ENCODE results near the gene APBA2.
"Not testable (repeated sequence)": the region's sequence is repeated elsewhere in the genome, so short reads cannot be mapped to it uniquely, and the experiment has no call there.

Gene APBA2

DNA sequence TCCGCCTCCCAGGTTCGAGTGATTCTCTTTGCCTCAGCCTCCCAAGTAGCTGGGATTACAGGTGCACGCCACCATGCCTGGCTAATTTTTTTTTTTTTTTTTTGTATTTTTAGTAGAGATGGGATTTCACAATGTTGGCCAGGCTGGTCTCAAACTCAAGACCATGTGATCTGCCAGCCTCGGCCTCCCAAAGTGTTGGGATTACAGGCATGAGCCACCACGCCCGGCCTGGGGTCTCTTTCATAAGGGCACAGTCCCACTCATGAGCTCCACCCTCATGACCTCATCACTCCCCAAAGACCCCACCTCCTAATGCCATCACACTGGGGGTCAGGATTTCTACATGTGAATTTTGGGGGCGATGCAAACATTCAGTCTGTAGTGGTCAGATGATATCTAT is 159.4 kb downstream of the APBA2 start:
- DNase-seq: not testable (repeated sequence)

DNA sequence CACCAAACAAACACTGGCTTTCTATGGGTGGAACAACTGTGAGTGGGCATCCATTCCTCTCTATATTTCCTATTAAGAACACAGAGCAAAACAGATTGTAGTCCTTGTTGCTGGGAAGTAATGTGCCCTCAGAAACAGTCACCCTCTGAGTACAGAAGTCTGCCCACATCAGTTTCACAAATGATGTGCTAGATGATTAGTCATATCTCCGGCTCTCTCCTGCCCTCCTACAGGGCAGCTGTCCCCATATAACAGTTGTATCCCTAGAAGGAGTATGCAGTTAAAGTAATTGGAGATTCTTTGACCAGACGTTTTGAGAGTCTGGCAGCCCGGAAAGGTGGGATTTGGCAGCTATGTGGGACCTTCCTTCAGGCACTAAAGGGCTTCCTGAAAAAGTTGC is 159.9 kb downstream of the APBA2 start:
- DNase-seq: no peak

DNA sequence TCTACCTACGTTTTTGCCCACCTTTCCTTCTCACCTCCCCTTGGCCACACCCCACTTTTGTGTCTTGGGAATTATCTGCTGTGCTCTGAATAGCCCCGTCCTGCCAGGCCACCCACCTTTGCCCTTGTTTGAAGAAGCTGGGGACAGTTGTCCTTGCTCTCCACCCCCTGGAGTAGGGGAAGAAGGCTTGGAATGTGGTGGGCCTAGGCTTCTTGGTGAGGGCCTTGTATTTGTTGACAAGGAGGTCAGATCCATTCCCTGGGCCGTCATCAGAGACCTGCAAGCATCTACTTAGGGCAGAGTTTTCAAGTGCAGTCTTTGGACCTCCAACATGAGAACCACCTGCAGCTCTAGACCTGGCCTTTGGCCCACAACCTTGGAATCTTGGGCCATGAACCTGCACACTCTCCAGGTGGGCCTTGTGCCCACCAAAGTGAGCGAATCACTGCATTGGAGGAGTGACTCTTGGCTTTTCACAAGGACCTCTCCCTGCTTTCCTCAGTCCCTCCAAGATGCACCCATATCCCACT is 160.6 kb downstream of the APBA2 start:
- no peak for DNase-seq

DNA sequence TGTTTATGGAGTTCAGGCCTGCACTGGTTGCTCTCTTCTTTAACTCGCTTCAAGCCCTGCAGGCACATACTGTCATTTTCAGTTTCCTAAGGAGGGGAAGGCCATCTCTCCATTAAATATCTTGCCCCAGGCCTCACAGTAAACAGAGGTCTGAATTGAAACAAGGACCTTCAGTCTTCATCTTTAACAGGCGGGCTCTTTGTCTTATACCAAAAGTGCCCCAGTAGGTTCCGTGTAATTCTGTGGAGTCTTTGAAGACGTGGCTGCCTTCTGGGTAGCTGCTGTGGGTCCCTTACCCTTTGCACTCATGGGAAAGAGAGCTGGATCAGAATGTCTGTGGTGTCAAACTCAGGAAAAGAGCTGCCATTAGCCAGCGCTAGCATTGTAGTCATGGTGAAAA is 161.2 kb downstream of the APBA2 start:
- no peak for DNase-seq

DNA sequence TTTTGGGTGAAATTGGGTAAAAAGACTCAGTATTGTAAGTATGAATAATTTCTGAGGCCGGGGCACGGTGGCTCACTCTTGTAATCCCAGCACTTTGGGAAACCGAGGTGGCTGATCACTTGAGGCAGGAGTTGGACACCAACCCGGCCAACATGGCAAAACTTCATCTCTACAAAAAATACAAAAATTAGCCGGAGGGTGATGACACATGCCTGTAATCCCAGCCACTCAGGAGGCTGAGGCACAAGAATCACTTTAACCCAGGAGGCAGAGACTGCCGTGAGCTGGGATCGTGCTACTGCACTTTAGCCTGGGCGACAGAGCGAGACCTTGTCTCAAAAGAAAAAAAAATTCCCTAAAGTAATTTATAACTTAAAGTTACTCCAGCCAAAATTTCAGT is 162.2 kb downstream of the APBA2 start:
- DNase-seq: no peak

DNA sequence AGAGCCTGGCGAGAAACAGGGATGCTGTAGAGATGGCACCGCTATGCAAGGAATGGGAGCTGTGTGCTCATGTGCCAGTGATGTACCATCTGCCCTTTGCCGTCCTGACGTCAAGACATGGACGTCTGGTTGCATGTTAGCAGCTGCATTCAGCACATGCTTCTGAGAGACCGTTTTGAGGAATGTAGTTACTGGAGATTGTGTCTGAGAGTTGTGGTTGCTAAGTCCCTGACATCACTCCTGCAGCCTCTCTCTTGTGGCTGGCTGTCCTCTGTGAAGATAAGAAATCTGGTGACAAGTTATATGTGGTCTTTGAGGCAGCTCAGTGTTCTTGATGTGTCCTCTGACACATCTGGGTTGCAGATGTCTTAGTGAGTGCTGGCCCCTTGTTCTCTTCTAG is 165.1 kb downstream of the APBA2 start:
- DNase-seq: no peak

DNA sequence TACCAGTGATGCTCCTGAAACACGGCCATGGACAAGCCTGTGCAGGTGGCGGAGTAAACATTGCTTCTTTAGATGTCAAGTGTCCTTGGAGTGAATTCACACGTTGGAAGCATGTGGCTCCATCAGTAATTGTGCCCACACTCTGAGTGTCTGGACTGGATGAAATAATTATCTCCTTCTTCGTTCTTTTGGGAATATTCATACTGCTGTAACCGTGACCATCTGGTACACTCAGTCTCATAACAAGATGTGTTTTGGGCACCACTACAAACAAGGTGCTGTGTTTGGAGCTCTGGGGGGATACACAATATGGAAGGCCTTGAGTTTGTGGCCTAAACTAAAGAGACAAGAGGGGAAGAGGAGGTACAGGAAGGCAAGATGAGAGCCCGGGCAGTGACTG is 165.6 kb downstream of the APBA2 start:
- no peak for DNase-seq

DNA sequence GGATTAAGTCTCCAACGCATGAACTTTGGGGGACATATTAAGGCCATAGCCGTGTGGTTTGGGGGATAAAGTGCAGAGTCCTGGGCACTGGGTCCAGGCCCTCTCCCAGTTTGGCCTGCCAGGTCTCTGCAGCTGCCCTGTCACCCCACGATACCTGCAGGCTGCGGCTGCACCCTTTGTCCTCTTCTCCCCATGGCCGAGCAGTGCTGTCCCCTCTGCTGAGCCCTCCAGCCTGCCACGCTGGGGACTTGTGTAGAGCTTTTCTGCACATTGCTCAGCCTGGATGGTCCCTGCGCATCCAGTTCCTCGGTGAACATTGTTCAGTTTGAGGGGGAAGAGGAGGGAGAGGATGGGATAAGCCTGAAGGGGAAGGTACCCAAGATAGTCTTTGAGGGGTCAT is 167.2 kb downstream of the APBA2 start:
- DNase-seq: no peak

DNA sequence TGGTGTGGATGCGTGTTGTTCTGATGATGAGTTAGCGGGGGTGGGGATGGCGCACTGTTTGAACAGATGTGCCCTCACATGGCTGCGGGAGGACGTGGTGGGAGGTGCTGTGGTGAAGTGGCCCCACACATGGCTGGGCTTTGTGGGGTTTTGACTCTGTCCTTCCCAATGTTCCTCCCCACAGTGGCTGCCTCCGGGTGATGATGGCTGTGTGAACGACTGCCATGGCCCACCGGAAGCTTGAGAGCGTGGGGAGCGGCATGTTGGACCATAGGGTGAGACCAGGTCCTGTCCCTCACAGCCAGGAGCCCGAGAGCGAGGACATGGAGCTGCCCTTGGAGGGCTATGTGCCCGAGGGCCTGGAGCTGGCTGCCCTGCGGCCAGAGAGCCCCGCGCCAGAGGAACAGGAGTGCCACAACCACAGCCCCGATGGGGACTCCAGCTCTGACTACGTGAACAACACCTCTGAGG is 167.9 kb downstream of the APBA2 start:
- no peak for DNase-seq

DNA sequence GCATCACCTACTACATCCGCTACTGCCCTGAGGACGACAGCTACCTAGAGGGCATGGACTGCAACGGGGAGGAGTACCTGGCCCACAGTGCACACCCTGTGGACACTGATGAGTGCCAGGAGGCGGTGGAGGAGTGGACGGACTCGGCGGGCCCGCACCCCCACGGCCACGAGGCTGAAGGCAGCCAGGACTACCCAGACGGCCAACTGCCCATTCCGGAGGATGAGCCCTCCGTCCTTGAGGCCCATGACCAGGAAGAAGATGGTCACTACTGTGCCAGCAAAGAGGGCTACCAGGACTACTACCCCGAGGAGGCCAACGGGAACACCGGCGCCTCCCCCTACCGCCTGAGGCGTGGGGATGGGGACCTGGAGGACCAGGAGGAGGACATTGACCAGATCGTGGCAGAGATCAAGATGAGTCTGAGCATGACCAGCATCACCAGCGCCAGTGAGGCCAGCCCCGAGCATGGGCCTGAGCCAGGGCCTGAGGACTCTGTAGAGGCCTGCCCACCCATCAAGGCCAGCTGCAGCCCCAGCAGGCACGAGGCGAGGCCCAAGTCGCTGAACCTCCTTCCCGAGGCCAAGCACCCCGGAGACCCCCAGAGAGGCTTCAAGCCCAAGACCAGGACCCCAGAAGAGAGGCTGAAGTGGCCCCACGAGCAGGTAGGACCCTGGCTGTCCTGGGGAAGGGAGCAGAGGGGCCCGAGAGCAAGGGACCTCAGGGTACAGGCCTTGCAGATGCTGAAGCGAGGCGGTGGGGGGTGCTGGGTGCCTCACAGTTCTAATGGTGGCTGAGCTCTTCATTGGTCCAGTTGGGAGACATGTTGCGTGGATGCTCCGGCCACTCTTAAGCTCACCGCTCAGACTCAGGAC is 168.6 kb downstream of the APBA2 start:
- DNase-seq: no peak

DNA sequence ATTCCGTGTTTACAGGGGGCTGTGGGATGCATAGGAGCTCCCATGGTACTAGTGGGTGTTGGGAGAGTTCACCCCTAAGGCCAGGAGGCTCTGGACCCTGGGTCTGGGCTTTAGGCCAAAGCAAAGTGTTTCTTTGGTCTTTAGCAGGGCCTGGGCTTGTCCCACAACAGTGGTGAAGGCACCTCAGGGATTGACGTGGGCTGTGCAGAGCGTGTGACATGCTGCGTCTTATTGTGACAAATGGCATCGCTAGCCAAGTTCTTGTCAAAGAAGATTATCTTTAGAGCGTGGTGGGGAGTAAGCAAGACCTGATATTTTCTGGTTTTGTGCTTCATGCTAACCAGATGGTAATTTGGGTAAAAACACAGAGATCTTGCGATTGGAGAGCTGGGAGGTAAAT is 170.1 kb downstream of the APBA2 start:
- DNase-seq: no peak

DNA sequence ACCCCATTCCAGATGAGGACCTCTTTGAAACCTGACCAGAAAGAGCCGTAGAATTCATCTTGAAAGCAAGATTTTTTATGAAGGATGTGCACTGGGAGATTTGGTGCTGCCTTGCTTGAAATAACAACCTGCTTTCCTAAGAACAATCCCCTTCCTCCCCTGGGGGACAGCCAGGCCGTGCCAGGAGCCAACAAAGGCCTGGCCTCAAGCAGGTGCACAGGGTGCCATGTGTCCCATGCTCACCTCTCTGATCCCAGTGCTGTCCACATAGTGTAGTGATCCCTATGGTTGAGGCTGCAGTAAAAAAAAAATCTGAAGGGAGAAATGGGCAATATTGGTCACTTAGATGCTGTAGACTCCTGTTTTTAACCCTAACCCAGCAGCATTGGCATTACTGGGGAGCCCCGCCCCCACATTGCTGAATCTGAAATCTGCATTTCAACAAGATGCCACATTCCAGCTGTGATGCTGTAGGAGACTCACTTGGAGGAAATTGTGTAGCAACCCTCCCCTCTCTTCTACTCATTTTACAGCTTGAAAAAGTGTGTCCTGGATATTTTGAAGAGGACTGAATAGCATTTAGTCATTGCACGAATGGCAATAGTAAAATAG is 171.2 kb downstream of the APBA2 start:
- no peak for DNase-seq

DNA sequence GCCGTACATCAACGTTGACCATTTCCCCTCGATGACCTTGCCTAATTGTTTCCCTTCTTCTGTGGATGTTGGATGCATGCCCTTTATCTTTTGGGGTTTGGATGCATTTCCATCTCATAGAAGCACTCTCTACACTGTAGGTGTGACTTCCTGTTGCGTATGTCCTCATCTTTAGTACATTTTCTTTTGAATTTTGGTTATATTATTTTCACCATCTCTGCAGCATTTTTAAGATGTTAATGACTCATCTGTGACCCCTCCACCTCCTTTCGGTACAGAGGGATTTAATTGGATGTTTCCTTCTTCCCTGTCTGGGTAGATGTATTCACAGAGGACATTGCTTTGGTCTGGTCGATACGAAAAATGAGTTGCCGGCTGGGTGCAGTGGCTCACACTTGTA is 172.1 kb downstream of the APBA2 start:
- DNase-seq: no peak

DNA sequence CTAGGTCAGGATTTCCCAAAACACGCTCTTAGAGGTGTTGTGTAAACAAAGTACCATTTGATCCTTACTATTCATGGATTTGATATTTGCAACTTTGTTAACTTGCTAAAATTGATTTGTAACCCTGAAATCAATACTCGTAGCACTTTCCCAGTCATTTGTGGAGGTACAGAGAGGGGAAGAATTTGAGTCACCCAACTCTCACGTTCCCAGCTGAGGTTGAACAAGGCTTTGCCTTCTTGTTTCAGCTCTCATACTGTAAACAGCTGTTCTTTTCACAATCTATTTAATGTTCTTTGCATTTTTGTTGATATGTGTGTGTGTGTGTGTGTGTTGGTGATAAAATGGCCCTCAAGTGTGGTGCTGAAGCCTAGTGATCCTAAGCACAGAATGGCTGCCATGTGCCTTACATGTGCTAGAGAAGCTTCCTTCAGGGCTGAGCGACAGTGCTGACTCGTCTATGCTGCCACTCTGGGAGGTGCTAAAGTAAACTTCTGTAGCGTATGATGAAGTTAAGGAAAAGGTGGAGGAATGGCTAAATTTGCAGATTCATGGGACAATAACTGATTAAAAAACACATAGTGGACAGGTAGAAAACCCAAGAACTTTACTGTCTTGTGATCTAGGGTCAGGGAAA is 173.2 kb downstream of the APBA2 start:
- DNase-seq: no peak

DNA sequence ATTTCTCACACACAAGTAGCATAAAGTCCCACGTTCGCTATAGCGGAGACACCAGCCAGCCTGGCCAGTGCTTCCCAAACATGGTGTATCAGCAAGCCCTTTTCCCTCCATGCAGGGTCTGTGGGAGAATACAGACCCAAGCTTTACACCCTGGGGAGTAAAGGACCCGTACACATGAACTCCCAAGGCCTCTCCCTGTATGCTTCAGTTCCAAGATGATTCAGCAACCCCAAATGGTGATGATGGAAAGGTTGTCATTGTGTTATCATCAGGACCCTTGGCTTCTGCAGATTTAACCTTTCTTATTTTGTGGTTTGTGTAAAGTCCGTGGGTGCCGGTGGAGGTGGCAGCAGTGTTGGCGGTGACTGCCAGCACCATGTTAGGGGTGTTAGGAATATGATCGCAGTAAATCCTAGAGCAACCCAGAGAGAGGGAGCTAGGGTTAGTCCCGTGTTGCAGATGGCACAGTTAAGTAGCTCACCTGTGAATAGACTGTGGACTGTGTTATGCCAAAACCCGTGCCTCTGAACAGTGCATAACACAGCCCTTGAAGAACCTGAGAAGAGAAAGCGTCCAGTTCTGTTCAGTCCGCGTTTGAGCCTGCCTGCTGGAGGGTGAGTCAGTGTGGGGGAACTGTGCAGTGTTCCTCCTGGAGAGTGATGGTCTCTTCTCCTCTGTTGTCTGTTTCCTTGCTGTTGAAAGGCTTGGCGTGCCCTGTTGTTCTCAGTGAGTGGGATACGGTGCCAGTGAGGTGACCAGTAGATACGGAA is 174.3 kb downstream of the APBA2 start:
- DNase-seq: no peak

DNA sequence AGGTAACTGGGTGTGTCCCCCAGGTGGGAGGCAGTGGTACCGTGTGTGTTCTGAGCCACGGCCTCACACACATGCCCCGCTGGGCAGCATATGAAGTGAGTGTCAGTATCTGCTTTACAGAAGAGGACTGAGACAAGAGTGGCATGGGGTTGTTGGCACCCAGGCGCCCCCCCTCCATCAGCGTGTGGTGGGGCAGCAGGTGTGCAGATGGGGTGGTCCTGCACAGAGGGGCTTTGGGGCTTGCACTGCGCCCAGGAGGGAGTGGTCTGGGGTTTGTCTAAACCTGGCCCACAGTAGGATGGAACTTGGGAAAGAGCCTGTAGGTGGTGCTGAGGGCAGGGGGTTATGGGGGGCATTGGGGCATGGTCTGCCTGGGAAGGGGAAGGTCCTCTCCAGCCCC is 176.0 kb downstream of the APBA2 start:
- no peak for DNase-seq

DNA sequence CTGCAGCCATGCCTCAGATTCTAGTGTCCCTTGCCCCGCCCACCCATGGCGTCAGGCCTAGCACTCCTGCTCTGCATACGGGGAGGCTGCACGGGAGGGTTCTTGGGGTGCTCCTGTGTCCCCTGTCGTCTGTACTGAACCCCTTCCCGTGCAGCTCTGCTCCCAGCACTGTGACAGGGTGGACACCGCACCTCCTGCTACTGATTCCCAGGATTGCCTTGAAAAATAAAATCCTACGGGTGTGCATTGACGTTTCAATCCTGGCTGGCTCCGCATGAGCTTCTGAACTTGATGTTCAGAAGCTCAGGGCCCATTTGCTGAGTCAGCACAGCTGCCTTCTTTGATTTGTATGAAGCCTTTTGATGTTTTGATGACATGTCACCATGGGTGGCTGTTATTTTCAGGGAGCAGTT is 176.4 kb downstream of the APBA2 start:
- DNase-seq: no peak

DNA sequence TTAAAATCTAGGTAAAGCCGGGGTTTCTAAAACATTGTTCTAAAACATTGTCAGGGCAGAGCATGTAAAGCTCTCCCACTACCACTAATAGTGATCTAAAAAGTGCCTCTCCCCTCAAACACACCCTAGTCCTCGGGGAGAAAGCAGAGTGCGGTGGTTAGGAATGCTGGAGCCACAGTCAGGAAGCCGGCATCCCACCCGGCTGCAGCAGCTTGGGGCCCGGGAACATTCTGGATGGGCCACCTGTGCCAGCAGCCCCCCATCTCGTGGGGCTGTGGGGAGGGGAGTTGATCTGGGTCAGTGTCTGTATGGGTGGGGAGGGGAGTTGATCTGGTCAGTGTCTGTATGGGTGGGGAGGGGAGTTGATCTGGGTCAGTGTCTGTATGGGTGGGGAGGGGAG is 176.9 kb downstream of the APBA2 start:
- no peak for DNase-seq

DNA sequence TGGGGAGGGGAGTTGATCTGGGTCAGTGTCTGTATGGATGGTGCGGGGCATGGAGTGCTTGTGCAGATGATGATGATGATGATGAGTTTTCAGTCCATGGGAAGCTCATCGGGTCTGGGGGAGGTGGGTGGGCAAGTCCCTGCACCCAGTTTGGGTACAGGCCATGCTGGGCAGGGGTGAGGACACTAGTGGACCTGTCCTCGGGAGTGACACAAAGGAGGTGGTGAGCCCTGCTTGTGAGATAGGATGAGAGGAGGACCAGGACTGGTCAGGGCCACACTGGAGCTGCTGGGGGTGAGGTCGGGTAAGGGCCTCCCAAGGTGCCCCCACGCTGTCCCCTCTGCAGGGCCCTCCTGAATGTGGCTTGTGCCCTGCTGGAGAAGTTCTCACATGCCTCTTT is 177.9 kb downstream of the APBA2 start:
- no peak for DNase-seq

DNA sequence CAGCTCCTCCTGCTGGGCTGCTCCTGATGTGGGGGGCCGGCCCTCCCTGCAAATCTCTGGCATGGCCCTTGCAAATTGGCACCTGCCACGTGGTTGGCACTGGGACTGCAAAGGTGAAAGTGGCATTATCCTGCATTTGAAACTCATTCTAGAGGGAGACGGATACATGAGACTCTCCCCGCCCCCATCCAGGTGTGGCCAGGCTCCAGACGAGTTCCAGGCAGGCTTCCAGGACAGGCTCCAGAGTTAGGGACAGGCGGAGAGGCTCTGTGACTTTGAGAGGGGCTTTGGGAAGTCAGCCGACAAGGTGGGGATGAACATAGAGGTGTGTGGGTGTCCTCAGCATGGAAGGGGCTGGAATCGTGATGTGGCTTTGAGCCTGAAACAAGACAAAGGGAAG is 178.5 kb downstream of the APBA2 start:
- no peak for DNase-seq

DNA sequence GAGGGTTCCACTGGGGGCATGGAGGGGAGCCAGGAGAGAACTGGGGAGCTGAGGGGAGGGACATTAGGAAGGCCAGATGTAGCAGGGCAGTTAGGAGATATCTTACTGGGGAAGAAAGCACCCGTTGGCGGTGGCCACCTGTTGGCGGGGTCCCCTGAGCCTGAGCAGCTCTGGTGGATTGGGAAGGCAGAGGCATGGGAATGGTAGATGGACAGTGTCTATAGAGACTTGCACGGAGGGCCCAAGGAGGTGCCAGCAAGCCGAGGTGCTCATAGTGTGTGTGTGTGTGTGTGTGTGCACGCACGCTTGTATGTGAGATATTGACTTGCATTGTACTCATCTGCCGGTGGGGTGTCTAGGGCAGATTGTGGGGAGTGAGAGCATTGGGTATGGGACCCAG is 179.0 kb downstream of the APBA2 start:
- no peak for DNase-seq

DNA sequence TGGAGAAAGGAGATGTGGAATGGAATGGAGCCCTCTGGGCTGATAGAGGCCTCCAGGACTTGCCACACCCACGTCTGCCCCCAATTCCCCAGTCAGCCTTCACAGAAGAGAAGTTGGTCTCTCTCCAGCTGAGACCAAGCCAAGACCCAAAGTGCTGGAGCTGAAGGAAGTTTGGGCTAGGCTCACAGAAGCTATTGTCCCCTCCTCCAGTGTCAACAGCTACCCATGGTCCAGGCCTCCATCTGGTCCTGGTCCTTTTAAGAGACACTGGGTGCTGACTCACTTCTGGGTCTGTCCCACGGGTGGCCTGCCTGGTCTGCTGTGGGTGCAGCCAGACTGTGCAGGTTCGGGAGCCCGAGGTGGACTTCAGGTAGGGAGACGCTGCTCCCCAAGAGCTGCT is 179.8 kb downstream of the APBA2 start:
- DNase-seq: no peak

DNA sequence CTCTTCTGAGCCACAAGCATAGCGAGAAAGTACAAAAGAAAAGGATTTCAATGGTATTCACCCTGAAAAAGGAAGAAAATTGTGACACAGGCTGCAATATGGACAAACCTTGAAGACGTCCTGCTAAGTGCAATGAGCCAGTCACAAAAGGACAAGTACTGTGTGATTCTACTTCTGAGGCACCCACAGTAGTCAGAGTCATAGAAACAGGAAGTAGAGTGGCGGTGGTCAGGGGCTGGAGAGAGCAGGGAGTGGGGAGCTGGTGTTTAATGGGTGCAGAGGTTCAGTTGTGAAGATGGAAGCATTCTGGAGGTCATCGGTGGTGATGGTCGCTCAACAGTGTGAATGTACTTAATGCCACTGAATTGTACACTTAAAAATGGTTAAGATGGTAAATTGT is 180.5 kb downstream of the APBA2 start:
- DNase-seq: no peak
